DMS79 treated with DMSO at 0.1 percent for 48 hours (cell line): ENCODE measurements around the gene SFI1.
"Not testable (repeated sequence)": the region's sequence is repeated elsewhere in the genome, so short reads cannot be mapped to it uniquely, and the experiment has no call there.

Source experiments
- DNase-seq: peaks from one replicate; lab custom pipeline; 2025; lab: John Stamatoyannopoulos, UW

Gene SFI1

DNA sequence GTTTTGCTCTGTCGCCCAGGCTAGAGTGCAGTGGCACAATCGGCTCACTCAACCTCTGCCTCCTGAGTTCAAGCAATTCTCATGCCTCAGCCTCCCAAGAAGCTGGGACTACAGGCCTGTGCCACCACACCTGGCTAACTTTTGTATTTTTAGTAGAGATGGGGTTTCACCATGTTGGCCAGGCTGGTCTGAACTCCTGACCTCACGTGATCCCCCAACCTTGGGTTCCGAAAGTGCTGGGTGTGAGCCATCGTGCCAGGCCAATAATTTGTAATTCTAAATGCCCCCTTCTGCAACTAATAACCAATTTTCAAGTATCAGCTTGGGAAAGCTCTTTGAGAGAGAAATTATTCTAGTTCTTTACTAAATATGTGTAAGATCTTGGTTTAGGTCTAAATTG lies 3.0 kb upstream of the SFI1 start:
- not testable (repeated sequence) for DNase-seq

- DNase-seq = no peak
Observed at GRCh38 chr22:31495343-31495742, 993 bp upstream of the SFI1 start.

DNA sequence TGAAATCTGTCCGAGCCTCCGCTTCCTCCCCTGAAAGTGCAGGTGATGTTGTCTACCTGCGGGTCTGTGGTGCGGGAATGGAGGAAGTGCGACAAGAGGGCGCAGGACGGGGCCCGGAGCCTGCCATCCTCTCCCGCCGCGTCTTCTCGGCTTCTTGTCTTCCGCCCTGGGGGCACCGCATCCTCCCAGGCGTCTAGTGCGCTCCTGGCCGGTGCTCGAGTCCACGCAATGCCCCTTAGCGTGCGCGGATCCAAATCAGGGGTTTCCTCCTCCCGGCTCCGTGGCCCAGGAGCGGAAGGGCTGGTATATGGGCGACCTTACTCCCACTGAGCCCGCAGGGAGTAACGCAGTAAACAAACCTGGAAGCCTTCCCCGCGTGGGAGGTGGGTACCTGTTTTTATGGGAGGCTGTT lies 405 bp downstream of the SFI1 start:
- no peak for DNase-seq

DNA sequence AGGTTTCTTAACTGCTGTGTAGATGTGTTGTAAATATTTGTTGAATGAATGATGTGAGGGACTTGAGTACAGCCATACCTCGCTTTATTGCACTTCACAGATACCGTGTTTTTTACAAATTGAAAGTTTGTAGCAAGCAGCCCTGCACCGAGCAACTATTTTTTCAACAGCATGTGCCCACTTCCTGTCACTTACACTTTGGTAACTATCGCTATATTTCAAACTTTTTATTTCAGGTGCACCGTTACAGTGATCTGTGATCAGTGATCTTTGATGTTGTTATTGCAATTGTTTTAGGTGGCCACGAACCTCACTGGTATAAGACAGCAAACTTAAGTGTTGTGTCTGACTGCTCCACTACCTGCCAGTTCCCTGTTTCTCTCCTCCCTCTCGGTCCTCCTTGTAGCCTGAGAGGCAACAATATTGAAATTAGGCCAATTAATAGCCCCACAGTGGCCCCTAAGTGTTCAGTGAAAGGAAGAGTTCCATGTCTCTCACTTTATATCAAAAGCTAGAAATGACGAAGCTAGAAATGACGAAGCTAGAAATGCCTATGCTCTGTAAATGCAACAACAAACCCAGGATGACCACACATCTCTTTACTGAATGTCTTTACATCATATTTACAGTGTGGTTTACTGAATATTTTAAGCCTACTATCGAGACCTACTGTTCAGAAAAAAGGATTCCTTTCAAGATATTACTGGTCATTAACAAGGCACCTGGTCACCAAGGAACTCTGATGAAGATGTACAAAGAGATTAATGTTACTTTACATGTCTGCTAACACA lies 1.0 kb downstream of the SFI1 start:
- no peak for DNase-seq

- DNase-seq = no peak
Observed at GRCh38 chr22:31501738-31502137, 5.4 kb downstream of the SFI1 start.

DNA sequence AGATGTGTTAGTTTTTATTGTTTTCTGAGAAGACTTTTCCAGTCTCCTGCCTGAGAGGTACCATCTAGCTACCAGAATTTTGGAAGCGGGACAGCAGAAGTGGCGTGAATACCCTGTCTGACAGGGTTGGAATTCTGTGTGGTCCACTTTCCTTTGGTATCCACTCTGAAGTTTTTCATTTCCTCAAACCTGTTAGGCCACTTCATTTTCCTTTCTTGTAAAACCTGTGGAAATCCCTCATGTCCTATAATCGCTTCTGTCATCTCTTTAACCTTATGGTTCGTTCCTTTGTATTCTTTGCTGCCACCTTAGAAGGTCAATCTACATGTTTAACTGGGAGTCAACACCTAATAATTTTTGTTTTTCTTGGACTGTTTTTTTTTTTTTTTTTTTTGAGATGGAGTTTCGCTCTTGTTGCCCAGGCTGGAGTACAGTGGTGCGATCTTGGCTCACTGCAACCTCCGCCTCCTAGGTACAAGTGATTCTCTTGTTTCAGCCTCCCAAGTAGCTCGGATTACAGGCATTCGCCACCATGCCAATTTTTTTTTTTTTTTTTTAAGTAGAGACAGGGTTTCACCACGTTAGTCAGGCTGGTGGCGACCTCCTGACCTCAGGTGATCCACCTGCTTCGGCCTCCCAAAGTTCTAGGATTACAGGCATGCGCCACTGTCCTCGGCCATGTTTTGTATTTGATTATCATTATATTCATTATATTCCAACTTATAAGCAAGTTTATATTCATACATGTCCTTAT lies 7.1 kb downstream of the SFI1 start:
- DNase-seq = no peak

GRCh38 chr22:31504282-31504681 lies 7.9 kb downstream of the SFI1 start:
- no peak for DNase-seq

- DNase-seq = not testable (repeated sequence)
Observed at GRCh38 chr22:31507517-31507916, 11.2 kb downstream of the SFI1 start.

DNA sequence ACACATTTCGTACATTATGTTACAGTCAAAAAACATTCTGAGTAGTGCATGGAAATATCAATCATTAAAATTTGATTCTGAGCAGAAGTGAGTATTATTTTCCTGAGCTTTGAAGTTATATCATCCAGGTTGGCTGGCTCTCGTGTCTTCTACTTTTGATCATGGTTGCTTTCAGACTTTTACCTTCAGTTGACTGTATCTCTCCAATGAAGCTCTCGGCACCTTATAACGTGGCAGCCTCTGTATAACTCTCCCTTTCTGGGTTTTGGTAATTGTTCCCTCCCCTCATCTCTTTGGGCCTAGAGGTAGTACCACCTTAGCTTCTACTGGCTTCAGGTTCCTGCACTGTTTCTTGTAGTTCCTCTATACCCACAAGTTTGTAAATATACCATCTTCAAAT lies 12.2 kb downstream of the SFI1 start:
- DNase-seq = no peak

DNA sequence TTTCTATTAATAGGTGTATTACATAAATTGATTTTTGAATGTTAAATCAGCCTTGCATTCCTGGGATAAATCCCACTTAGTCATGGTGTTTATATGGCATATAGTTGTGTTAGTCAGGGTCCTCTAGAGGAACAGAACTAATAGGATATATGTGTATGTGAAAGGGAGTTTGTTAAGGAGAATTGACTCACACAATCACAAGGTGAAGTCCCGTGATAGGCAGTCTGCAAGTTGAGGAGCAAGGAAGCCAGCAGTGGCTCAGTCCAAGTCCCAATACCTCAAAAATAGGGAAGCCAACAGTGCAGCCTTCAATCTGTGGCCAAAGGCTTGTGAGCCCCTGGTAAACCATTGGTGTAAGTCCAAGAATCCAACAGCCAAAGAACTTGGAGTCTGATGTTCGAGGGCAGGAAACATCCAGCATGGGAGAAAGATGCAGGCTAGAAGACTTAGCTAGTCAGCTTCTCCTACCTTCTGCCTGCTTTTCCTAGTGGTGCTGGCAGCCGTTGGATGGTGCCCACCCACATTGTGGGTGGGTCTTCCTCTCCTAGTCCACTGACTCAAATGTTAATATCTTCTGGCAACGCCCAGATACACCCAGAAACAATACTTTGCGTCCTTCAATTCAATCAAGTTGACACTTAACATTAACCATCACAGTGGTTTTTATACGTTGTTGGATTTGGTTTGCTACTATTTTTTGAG lies 12.9 kb downstream of the SFI1 start:
- no peak for DNase-seq

DNA sequence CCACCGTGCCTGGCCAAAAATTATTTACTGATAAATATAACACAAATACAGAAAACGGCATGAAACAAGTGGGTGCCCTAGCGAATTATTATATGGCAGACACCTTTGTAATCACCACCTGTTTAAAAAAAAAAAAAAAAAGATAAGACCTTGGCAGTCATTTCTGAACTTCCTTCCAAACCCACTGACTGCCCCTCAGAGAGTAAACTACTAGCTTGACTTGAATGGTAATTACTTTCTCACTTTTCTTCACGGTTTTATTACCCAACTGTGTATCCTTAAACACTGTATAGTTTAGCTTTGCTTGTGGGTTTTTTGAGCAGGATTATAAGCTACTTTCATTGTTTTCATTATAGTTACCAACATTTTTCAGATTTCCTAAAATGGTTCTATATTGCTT lies 23.7 kb downstream of the SFI1 start:
- DNase-seq = no peak

- DNase-seq = not testable (repeated sequence)
Observed at GRCh38 chr22:31524132-31524531, 27.8 kb downstream of the SFI1 start.

DNA sequence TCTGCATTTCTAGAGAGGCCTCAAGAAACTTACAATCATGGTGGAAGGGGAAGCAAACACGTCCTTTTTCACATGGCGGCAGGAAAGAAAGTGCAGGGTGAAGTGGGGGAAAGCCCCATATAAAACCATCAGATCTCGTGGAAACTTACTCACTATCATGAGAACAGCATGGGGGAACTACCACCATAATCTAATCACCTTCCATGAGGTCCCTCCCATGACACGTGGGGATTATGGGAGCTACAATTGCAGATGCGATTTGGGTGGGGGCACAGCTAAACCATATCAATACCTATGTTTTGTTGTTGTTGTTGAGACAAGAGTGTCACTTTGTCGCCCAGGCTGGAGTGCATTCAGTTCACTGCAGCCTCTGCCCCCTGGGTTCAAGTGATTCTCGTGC lies 29.9 kb downstream of the SFI1 start:
- DNase-seq = no peak

GRCh38 chr22:31530823-31531195 lies 34.5 kb downstream of the SFI1 start:
- DNase-seq = no peak

DNA sequence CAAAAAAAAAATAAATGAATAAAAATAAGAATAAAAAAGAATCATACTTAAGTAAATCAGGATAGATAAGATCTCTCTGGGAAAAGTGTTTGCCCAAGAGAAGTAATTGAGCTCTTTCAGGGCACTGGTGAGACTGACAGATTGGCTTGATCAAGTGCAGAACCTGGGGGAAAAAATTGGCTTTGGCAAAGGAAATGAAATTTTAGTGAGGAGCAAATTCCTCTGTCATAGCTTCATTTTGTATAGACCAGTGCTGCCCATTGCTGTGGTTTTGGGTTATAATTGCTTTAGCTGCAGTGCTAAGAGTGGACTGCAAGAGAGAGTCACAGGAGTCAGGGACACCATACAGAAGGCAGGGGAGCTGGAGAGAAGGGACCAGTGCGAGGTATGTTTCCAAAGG lies 35.7 kb downstream of the SFI1 start:
- no peak for DNase-seq

- no peak for DNase-seq
Observed at GRCh38 chr22:31533374-31533773, 37.0 kb downstream of the SFI1 start.

DNA sequence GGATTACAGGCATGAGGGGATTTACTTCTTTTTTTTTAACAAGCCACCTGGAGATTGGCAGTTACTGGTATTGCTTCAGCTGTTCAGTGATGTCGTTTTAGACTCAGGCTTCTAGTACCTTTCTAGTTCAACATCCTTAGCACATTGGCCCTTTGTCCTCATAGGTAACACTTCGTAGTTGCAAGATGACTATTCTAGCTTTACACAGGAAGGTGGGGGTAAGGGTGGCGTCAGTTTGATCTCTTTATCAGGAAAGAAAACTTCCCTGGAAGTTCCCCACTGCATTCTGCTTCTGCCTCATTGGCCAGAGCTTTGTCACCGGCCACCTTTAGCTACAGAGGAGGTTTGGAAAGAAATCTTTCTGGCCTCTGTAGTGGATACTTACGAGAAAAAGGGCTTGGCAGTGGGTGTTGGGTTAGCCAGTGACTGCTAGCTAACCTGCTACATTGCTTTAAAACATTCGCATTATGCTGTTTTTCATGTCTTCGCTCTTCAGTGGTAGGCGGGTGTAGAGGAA lies 40.7 kb downstream of the SFI1 start:
- DNase-seq = no peak

GRCh38 chr22:31538815-31539214 lies 42.5 kb downstream of the SFI1 start:
- DNase-seq = no peak

- DNase-seq = not testable (repeated sequence)
Observed at GRCh38 chr22:31540166-31540565, 43.8 kb downstream of the SFI1 start.

DNA sequence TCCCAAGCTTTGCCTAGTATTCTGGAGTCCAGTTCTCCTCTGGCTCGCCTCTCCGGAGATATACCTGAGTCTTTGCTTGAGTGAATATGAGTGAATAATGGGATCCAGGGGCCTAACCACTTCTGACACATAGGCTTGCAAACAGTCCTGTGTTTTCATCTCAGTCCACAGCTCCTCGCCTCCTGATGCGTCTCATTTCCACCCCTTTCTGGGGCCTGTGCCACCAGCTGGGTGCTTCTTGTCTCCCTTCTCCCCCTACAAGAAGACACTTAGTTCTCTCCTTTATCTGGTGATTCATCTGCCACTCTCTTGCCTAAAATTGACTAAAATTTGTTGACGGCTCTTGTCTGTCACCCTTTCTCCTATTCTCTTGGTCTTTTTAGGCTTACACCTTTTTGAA lies 44.6 kb downstream of the SFI1 start:
- DNase-seq = no peak

DNA sequence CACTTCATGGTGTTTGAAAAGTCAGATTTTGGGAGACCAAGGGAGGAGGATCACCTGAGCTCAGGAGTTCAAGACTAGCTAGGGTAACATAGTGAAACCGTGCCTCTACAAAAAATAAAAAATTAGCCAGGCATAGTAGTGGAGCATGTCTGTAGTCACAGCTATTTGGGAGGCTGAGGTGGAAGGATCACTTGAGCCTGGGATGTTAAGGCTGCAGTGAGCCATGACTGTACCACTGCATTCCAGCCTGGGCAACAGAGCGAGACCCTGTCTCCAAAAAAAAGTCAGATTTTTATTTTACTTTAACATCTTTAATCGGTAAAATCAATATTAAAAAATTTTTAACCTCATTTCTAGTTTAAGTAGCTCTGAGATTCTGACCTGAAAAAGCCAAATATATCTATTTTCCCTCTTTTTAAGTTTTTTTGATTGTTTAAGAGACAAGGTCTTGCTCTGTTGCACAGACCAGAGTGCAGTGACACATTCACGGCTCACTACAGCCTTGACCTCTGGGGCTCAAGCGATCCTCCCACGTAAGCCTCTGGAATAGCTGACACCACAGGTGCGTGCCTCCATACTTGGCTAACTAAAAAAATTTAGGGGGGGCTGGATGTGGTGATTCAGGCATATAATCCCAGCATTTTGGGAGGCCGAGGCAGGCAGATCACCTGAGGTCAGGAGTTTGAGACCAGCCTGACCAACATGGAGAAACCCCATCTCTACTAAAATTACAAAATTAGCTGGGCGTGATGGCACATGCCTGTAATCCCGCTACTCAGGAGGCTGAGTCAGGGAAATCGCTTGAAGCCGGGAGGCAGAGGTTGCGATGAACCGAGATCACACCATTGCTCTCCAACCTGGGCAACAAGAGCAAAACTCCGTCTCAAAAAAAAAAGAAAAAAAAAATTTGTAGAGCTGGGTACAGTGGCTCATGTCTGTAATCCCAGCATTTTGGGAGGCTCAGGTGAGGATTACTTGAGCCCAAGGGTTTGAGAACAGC lies 48.4 kb downstream of the SFI1 start:
- no peak for DNase-seq
